ENCODE measurements around the gene ATXN1. TPM values are rescaled to one million over a fixed set of nuclear protein-coding genes. Genes with fewer than 3 reads are reported as not detected.

Gene ATXN1
- total RNA-seq, 4 donors from 2014 or later, result 38.7 to 78.3 (median 62.6) TPM

- 78 to 100% methylated on average over 5 to 9 of the region's 20 CpGs for WGBS, 2 donors (ENCODE audit: low coverage in 1 of 2)
- Histone ChIP-seq H3K27me3 (no peaks in the 10 kb centered on the region), H3K27ac (no peak overlapping the region), H3K9me3 (no peaks in the 10 kb centered on the region), H3K4me1 (no peaks in the 10 kb centered on the region), H3K36me3 (peaks cover 0 to 37% of the 10 kb centered on the region in 2 donors), H3K4me3 (no peak overlapping the region)
- no peak for TF ChIP-seq POLR2A (IDR thresholded peaks at IDR 0.05)
- TF ChIP-seq, protein P1, sequence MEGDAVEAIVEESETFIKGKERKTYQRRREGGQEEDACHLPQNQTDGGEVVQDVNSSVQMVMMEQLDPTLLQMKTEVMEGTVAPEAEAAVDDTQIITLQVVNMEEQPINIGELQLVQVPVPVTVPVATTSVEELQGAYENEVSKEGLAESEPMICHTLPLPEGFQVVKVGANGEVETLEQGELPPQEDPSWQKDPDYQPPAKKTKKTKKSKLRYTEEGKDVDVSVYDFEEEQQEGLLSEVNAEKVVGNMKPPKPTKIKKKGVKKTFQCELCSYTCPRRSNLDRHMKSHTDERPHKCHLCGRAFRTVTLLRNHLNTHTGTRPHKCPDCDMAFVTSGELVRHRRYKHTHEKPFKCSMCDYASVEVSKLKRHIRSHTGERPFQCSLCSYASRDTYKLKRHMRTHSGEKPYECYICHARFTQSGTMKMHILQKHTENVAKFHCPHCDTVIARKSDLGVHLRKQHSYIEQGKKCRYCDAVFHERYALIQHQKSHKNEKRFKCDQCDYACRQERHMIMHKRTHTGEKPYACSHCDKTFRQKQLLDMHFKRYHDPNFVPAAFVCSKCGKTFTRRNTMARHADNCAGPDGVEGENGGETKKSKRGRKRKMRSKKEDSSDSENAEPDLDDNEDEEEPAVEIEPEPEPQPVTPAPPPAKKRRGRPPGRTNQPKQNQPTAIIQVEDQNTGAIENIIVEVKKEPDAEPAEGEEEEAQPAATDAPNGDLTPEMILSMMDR (IDR thresholded peaks at IDR 0.05), result no peak
- TF ChIP-seq POLR2AphosphoS5 (IDR thresholded peaks at IDR 0.05), result no peak
- no peak for TF ChIP-seq EP300 (IDR thresholded peaks at IDR 0.05)
- ATAC-seq, result no peak
Measured at GRCh38 chr6:16306334-16306733, 454.9 kb downstream of the ATXN1 start.

DNA sequence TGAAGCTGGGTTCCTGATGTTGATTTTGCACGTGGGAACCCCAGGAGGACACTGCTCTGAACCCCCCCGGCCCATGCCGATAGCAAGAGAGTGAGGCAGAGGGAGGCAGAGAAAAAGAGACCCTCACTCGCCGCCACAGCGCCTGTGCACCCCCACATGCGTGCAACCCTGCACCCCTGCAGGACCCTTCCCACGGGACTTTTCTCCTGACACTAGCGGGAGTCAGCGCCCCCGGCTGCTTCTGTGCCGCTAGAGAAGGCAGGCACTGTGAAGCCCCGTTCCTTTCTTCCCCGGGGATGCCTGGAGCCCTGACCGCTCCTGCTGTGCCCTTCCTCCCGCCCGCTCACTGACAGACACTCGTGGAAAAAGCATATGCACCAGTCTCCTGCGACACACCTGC, 455.5 kb downstream of the ATXN1 start:
- Histone ChIP-seq H3K4me1 (no peaks in the 10 kb centered on the region), H3K4me3 (no peak overlapping the region), H3K27me3 (no peaks in the 10 kb centered on the region), H3K9me3 (no peaks in the 10 kb centered on the region), H3K36me3 (peaks cover 0 to 39% of the 10 kb centered on the region in 2 donors), H3K27ac (no peak overlapping the region)
- WGBS, 2 donors (ENCODE audit: low coverage in 1 of 2), result 68% methylated on average over 13 of the region's 19 CpGs; no CpG with 5 or more reads in 1 of the 2 donors
- TF ChIP-seq POLR2AphosphoS5 (IDR thresholded peaks at IDR 0.05) (no peak), EP300 (IDR thresholded peaks at IDR 0.05) (no peak), POLR2A (IDR thresholded peaks at IDR 0.05) (no peak)
- TF ChIP-seq, protein P1 (IDR thresholded peaks at IDR 0.05), result no peak
- ATAC-seq, result no peak

- ATAC-seq, result no peak
- H3K4me3 ChIP-seq, result no peak overlapping the region
- H3K9me3 ChIP-seq, result no peaks in the 10 kb centered on the region
- no peaks in the 10 kb centered on the region for H3K4me1 ChIP-seq
- H3K27ac ChIP-seq, result no peak overlapping the region
- WGBS, 2 donors (ENCODE audit: low coverage in 1 of 2), result 56 to 86% methylated on average over 4 to 7 of the region's 7 CpGs
- TF ChIP-seq POLR2AphosphoS5 (IDR thresholded peaks at IDR 0.05), result no peak
- H3K36me3 ChIP-seq, result peaks cover 0 to 39% of the 10 kb centered on the region in 2 donors
- H3K27me3 ChIP-seq, result no peaks in the 10 kb centered on the region
Measured at GRCh38 chr6:16305246-16305725, 456.0 kb downstream of the ATXN1 start.

DNA sequence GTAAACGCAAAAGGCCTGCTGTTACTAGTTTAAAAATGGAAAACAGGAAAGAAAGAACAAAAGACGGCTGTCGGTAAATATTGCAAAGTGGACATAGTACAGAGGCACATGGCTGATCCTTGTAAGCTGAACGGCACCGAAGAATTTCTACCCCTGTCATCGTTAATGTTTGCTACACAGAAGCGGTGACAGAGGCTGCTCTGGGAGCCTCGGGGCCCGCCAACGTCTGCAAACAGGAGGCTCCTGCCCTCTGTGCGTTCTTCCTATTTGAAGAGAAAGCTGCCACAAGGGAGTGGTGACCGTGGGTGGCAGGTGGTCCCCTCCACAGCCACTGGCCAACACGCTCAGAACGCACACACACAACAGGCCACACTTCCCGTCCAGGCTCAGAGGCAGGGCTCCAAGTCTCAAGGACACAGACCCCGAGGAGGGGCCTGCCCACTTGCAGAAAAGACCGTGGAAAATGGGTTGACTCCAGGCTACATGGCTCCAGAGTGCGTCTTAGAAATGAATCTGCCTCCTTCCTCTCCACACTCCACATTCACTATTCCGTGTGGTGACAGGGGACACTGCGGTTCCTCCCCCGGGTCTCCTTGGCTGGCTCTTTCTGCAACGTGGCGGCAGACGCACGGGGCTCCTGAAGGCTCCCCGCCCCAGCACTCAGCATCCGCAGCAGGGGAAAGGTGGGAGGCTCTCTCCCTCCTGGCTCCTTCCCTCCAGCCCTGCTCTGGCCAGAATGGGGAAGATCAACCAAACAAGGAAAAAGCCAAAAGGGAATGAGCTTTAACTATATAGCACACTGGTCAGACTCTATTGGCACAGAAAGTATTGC, 458.3 kb downstream of the ATXN1 start:
- Histone ChIP-seq H3K36me3 (peaks cover 0 to 41% of the 10 kb centered on the region in 2 donors), H3K4me3 (no peak overlapping the region), H3K27me3 (no peaks in the 10 kb centered on the region), H3K9me3 (no peaks in the 10 kb centered on the region), H3K4me1 (no peaks in the 10 kb centered on the region), H3K27ac (no peak overlapping the region)
- WGBS, 2 donors (ENCODE audit: low coverage in 1 of 2), result 76 to 92% methylated on average over 10 to 11 of the region's 27 CpGs
- ATAC-seq, result no peak
- TF ChIP-seq POLR2A (IDR thresholded peaks at IDR 0.05) (no peak), POLR2AphosphoS5 (IDR thresholded peaks at IDR 0.05) (no peak), EP300 (IDR thresholded peaks at IDR 0.05) (no peak)
- TF ChIP-seq, protein P1 (IDR thresholded peaks at IDR 0.05), result no peak

GRCh38 chr6:16301511-16301910, 459.7 kb downstream of the ATXN1 start:
- TF ChIP-seq, protein P1 (IDR thresholded peaks at IDR 0.05), result no peak
- TF ChIP-seq POLR2A (IDR thresholded peaks at IDR 0.05) (no peak), POLR2AphosphoS5 (IDR thresholded peaks at IDR 0.05) (no peak), EP300 (IDR thresholded peaks at IDR 0.05) (no peak)
- no peak overlapping the region for H3K4me3 ChIP-seq
- WGBS, 2 donors (ENCODE audit: low coverage in 1 of 2), result 79 to 88% methylated on average over 5 to 7 of the region's 7 CpGs
- no peak overlapping the region for H3K27ac ChIP-seq
- no peak for ATAC-seq
- no peaks in the 10 kb centered on the region for H3K27me3 ChIP-seq
- H3K9me3 ChIP-seq, result no peaks in the 10 kb centered on the region
- H3K4me1 ChIP-seq, result no peaks in the 10 kb centered on the region
- H3K36me3 ChIP-seq, result peaks cover 0 to 45% of the 10 kb centered on the region in 2 donors

All from gastroesophageal sphincter (tissue), 4 donors.